Cardiac fibroblast (primary cell): ENCODE data around the gene IMMP2L.

Experiments used
- DNase-seq, 2 donors: peaks; one replicate each; pipeline versions ENCODE4 v3.0.0 to v3.0.0-alpha.2; 2010; ENCODE audit warnings: low read depth in 2 of 2
- H3K4me3 ChIP-seq, 2 donors: replicated peaks in 1 of 2; 1 replicate in 1 of 2; 2 replicates in 1 of 2; pipeline ENCODE4 v1.5.1; 2011; ENCODE audit warnings: low read depth in 2 of 2, low read length in 2 of 2, mild to moderate bottlenecking in 2 of 2, moderate library complexity in 1 of 2
- TF ChIP-seq, protein P1 (sequence below): IDR thresholded peaks from one replicate; pipeline ENCODE4 v1.5.1; 2011; ENCODE audit warnings: low read depth, mild to moderate bottlenecking, low read length, inconsistent platforms

Gene IMMP2L

GRCh38 chr7:110921595-110922151, 640.6 kb downstream of the IMMP2L start:
- H3K4me3 ChIP-seq: no peak overlapping the region
- DNase-seq: peak; percentile 46 to 67
- TF ChIP-seq, protein P1, sequence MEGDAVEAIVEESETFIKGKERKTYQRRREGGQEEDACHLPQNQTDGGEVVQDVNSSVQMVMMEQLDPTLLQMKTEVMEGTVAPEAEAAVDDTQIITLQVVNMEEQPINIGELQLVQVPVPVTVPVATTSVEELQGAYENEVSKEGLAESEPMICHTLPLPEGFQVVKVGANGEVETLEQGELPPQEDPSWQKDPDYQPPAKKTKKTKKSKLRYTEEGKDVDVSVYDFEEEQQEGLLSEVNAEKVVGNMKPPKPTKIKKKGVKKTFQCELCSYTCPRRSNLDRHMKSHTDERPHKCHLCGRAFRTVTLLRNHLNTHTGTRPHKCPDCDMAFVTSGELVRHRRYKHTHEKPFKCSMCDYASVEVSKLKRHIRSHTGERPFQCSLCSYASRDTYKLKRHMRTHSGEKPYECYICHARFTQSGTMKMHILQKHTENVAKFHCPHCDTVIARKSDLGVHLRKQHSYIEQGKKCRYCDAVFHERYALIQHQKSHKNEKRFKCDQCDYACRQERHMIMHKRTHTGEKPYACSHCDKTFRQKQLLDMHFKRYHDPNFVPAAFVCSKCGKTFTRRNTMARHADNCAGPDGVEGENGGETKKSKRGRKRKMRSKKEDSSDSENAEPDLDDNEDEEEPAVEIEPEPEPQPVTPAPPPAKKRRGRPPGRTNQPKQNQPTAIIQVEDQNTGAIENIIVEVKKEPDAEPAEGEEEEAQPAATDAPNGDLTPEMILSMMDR: no peak

- DNase-seq: no peak
- no peak overlapping the region for H3K4me3 ChIP-seq
- TF ChIP-seq, protein P1: no peak
These were observed 643.2 kb downstream of the IMMP2L start for GRCh38 chr7:110918949-110919548.

GRCh38 chr7:110914263-110914662, 648.0 kb downstream of the IMMP2L start:
- H3K4me3 ChIP-seq: no peak overlapping the region
- DNase-seq: no peak
- TF ChIP-seq, protein P1: no peak

GRCh38 chr7:110911632-110912031, 650.7 kb downstream of the IMMP2L start:
- DNase-seq: no peak
- TF ChIP-seq, protein P1: no peak
- no peak overlapping the region for H3K4me3 ChIP-seq

- TF ChIP-seq, protein P1: no peak
These were observed 653.2 kb downstream of the IMMP2L start for GRCh38 chr7:110909117-110909516.

DNA sequence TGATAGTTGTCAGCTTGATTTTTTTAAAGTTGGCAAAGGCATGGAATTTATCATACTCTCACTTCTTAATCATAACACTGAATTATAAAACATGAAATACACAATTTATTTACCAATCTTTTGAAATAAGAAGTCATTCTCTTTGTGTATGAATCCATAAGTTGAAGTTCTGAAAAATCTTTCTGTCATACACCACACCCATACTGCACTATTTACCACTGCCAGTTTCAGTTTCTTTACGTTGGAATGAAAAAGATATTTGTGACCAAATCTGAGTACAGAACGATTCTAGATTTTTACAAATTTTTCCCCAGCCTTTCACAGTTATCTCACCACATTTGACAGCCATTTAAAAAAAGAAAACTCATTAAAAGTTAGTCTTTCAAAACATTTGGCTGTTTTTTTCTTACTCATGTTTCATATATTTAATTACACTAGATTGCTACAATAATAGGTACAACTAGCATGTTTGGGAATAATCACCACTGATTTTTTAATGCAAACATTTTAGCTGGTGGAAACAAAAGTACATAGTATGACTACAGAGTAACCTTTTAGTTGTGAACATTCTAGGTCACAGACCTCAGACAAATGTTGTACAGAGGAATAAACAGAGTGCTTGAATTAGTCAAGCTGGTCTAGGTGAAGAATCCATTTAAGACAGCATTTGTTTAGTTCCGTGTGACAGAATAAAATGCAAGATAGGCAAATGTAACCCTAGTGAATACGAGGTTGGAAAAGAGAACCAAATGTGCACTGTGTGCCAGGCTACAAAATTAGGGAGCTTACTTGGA, 656.3 kb downstream of the IMMP2L start:
- DNase-seq: no peak
- TF ChIP-seq, protein P1: no peak
- H3K4me3 ChIP-seq: no peak overlapping the region

More at GRCh38 chr7:110909117-110909516, 653.2 kb downstream of the IMMP2L start:
- DNase-seq: no peak
- no peak overlapping the region for H3K4me3 ChIP-seq
